LoVo (cell line): ENCODE measurements around the gene ZNF408.

Experiments
- DNase-seq: peaks from one replicate; pipeline ENCODE4 v3.0.0-alpha.2; 2016; ENCODE audit warnings: low spot score

The ZNF408 gene

GRCh38 chr11:46676436-46677158 lies 24.2 kb upstream of the ZNF408 start:
- no peak for DNase-seq

GRCh38 chr11:46677169-46677568 lies 23.7 kb upstream of the ZNF408 start:
- no peak for DNase-seq

GRCh38 chr11:46677991-46678740 lies 22.7 kb upstream of the ZNF408 start:
- DNase-seq = no peak

GRCh38 chr11:46678741-46679130 lies 22.1 kb upstream of the ZNF408 start:
- DNase-seq = no peak

GRCh38 chr11:46679241-46680163 lies 21.3 kb upstream of the ZNF408 start:
- DNase-seq = no peak

- DNase-seq = no peak
Measured at GRCh38 chr11:46680164-46680760, 20.6 kb upstream of the ZNF408 start.

GRCh38 chr11:46680815-46681214 lies 20.0 kb upstream of the ZNF408 start:
- no peak for DNase-seq

GRCh38 chr11:46681814-46682213 lies 19.0 kb upstream of the ZNF408 start:
- no peak for DNase-seq

GRCh38 chr11:46682773-46683752 lies 17.8 kb upstream of the ZNF408 start:
- no peak for DNase-seq

GRCh38 chr11:46684367-46684766 lies 16.5 kb upstream of the ZNF408 start:
- DNase-seq = no peak

GRCh38 chr11:46686886-46687795 lies 13.7 kb upstream of the ZNF408 start:
- no peak for DNase-seq

GRCh38 chr11:46690702-46691101 lies 10.1 kb upstream of the ZNF408 start:
- DNase-seq = no peak

GRCh38 chr11:46692450-46692849 lies 8.4 kb upstream of the ZNF408 start:
- DNase-seq = no peak

GRCh38 chr11:46693597-46694012 lies 7.2 kb upstream of the ZNF408 start:
- DNase-seq = no peak

- DNase-seq = no peak
Measured at GRCh38 chr11:46694072-46694471, 6.8 kb upstream of the ZNF408 start.

- DNase-seq = no peak
Measured at GRCh38 chr11:46694607-46695006, 6.2 kb upstream of the ZNF408 start.

- DNase-seq = no peak
Measured at GRCh38 chr11:46695345-46696211, 5.3 kb upstream of the ZNF408 start.

- DNase-seq = no peak
Measured at GRCh38 chr11:46696212-46696558, 4.6 kb upstream of the ZNF408 start.

GRCh38 chr11:46697303-46697702 lies 3.5 kb upstream of the ZNF408 start:
- DNase-seq = no peak
